K562 (cell line): ENCODE data around the gene MED22. TPM values are rescaled to one million over a fixed set of nuclear protein-coding genes. Genes with fewer than 3 reads are reported as not detected.

ENCODE experiments used
- ATAC-seq: fragments of 200-7000 bp; cut with Tn5 transposase; 3 replicates; pipeline ENCODE4 v1.9.1; 2020; ENCODE audit warnings: moderate library complexity
- BruUV-seq: library from RNA; stranded (reverse); fragments of 400-500 nt; replicated peaks from 2 replicates; lab custom pipeline; 2021; lab: Mats Ljungman, UMichigan
- CTCF ChIA-PET: fragments of 300-600 bp; formaldehyde crosslinking; extraction: SDS; loops from one replicate; lab custom pipeline; 2021; ENCODE audit warnings: low intra/inter-chr PET ratio; lab: Yijun Ruan, JAX
- POLR2A ChIA-PET: fragments of 300-600, 350-650 bp; sonication (Branson Sonifier 250); formaldehyde crosslinking; extraction: SDS; loops from one replicate; lab custom pipeline; 2021; ENCODE audit warnings: antibody characterized with exemption, inconsistent platforms; lab: Yijun Ruan, JAX
- DNase-seq, 4 experiments: peaks; one replicate each; pipeline versions ENCODE4 v3.0.0 to v3.0.0-alpha.2; 2011 to 2018; ENCODE audit warnings: low spot score in 3 of 4, mixed read lengths in 3 of 4; ENCODE audit errors: extremely low read depth in 1 of 4
- FAIRE-seq: peaks from 2 replicates; lab custom pipeline; 2011; peaks lifted over from hg19 to GRCh38; lab: Jason Lieb, UNC
- H2AFZ ChIP-seq: 2 replicates; pipeline ENCODE4 v1.6.0; 2011; ENCODE audit warnings: low read depth, low read length, control low read depth, inconsistent platforms
- H3K27ac ChIP-seq: fragments of 200-600 bp; 3 replicates; pipeline ENCODE4 v1.8.0; 2011; ENCODE audit warnings: low read depth, mild to moderate bottlenecking, control low read depth, inconsistent platforms, low read length, moderate library complexity, mixed read lengths; ENCODE audit errors: extremely low read depth
- H3K27me3 ChIP-seq, 2 experiments: fragments of 300-600 bp in 1 of 2; 2 replicates in 1 of 2; 3 replicates in 1 of 2; pipeline versions ENCODE4 v1.6.0 to v1.8.0; 2011; ENCODE audit warnings: inconsistent platforms in 2 of 2, low read length in 2 of 2, mild to moderate bottlenecking in 1 of 2, mixed read lengths in 1 of 2, moderate library complexity in 1 of 2; ENCODE audit not compliant: control insufficient read depth in 2 of 2, insufficient read depth in 2 of 2
- H3K36me3 ChIP-seq: fragments of 300-600 bp; 3 replicates; pipeline ENCODE4 v1.8.0; 2011; ENCODE audit warnings: mild to moderate bottlenecking, low read length, inconsistent platforms; ENCODE audit not compliant: control insufficient read depth, insufficient read depth
- H3K4me1 ChIP-seq, 2 experiments: fragments of 200-600 bp in 1 of 2; replicated peaks in 1 of 2; 2 replicates in 1 of 2; 3 replicates in 1 of 2; pipeline versions ENCODE4 v1.5.1 to v1.8.0; 2011; ENCODE audit warnings: inconsistent platforms in 2 of 2, low read length in 2 of 2, mild to moderate bottlenecking in 1 of 2, mixed read lengths in 1 of 2, moderate library complexity in 1 of 2; ENCODE audit not compliant: control insufficient read depth in 2 of 2, insufficient read depth in 2 of 2
- H3K4me2 ChIP-seq: 2 replicates; pipeline ENCODE4 v1.6.1; 2011; ENCODE audit warnings: low read length, control low read depth, inconsistent platforms, mixed read lengths; ENCODE audit not compliant: insufficient read depth
- H3K4me3 ChIP-seq: fragments of 200-600 bp; sonication (generic), shearing (Covaris generic); 2 replicates; pipeline ENCODE4 v1.5.1; 2016; ENCODE audit warnings: control low read depth, inconsistent platforms
- H3K79me2 ChIP-seq: fragments of 200-600 bp; 3 replicates; pipeline ENCODE4 v1.8.0; 2011; ENCODE audit warnings: low read length, inconsistent platforms; ENCODE audit not compliant: control insufficient read depth, insufficient read depth
- H3K9ac ChIP-seq, 2 experiments: 2 replicates each; pipeline versions ENCODE4 v1.6.0 to v1.6.1; 2011; ENCODE audit warnings: low read depth in 2 of 2, low read length in 2 of 2, control low read depth in 1 of 2, inconsistent platforms in 1 of 2, mild to moderate bottlenecking in 1 of 2, mixed read lengths in 1 of 2; ENCODE audit not compliant: insufficient read depth in 1 of 2
- H3K9me1 ChIP-seq: one replicate; pipeline ENCODE4 v1.6.0; 2011; ENCODE audit warnings: inconsistent platforms, mild to moderate bottlenecking, low read length, moderate library complexity; ENCODE audit not compliant: control insufficient read depth, insufficient read depth
- H3K9me3 ChIP-seq: replicated peaks from 2 replicates; pipeline ENCODE4 v1.5.1; 2011; ENCODE audit warnings: low read depth, low read length, inconsistent platforms; ENCODE audit not compliant: control insufficient read depth, insufficient read depth
- H4K20me1 ChIP-seq: replicated peaks from 2 replicates; pipeline ENCODE4 v1.6.1; 2011; ENCODE audit warnings: low read length, inconsistent platforms, mixed read lengths; ENCODE audit not compliant: control insufficient read depth, insufficient read depth
- DACH1 ChIP-seq: fragments of 450-650 bp; IDR thresholded peaks from 2 replicates; pipeline ENCODE4 v1.6.1; 2018; ENCODE audit not compliant: partially characterized antibody
- E4F1 ChIP-seq: fragments of 250-450 bp; sonication (Bioruptor Pico); IDR thresholded peaks from 2 replicates; pipeline ENCODE4 v1.5.0; 2021; ENCODE audit warnings: mild to moderate bottlenecking, borderline replicate concordance
- EGR1 ChIP-seq: fragments of 450-650 bp; conservative IDR thresholded peaks from 2 replicates; pipeline ENCODE4 v1.6.1; 2017; ENCODE audit warnings: mild to moderate bottlenecking
- KDM2B ChIP-seq: fragments of 250-450 bp; sonication (Bioruptor Pico); IDR thresholded peaks from 2 replicates; pipeline ENCODE4 v1.8.0; 2021; ENCODE audit warnings: mild to moderate bottlenecking, moderate library complexity
- MCM2 ChIP-seq: fragments of 450-650 bp; IDR thresholded peaks from 2 replicates; pipeline ENCODE4 v1.6.1; 2017; ENCODE audit warnings: low read depth, mild to moderate bottlenecking
- NR2C2 ChIP-seq, 2 experiments: fragments of 200-800 bp in 1 of 2; sonication (Bioruptor generic) in 1 of 2; sonication (generic) in 1 of 2; formaldehyde crosslinking in 1 of 2; IDR thresholded peaks; 2 replicates each; pipeline versions ENCODE4 v1.6.1 to v1.8.0; 2016 to 2022; ENCODE audit warnings: mild to moderate bottlenecking in 1 of 2, missing compliant biosample characterization in 1 of 2, missing genetic modification characterization in 1 of 2, missing genetic modification reagents in 1 of 2
- PPARD ChIP-seq: fragments of 250-450 bp; sonication (Bioruptor Pico); IDR thresholded peaks from 2 replicates; pipeline ENCODE4 v1.8.0; 2022; ENCODE audit warnings: inconsistent platforms, mild to moderate bottlenecking, moderate library complexity
- RAD21 ChIP-seq, 2 experiments: fragments of 250-450 bp in 1 of 2; fragments of 450-650 bp in 1 of 2; sonication (Bioruptor Pico) in 1 of 2; formaldehyde crosslinking in 1 of 2; IDR thresholded peaks in 1 of 2; conservative IDR thresholded peaks in 1 of 2; 2 replicates each; pipeline versions ENCODE4 v1.4.0 to v1.8.0; 2020 to 2022; ENCODE audit warnings: mild to moderate bottlenecking in 2 of 2, moderate library complexity in 1 of 2
- RFX7 ChIP-seq: fragments of 250-450 bp; sonication (Bioruptor Pico); IDR thresholded peaks from 2 replicates; pipeline ENCODE4 v1.5.1; 2021; ENCODE audit warnings: mild to moderate bottlenecking
- SIN3A ChIP-seq, 2 experiments: fragments of 150-350 bp in 1 of 2; IDR thresholded peaks; 2 replicates each; pipeline ENCODE4 v1.6.1; 2011 to 2016; ENCODE audit warnings: borderline replicate concordance in 2 of 2, low read depth in 2 of 2, low read length in 2 of 2, mild to moderate bottlenecking in 2 of 2, moderate library complexity in 2 of 2; ENCODE audit not compliant: control insufficient read depth in 1 of 2
- SRF ChIP-seq, 2 experiments: fragments of 250-450, 450-650 bp in 1 of 2; sonication (Bioruptor Pico) in 1 of 2; sonication (generic) in 1 of 2; formaldehyde crosslinking; IDR thresholded peaks; 2 replicates each; pipeline versions ENCODE4 v1.5.0 to v1.5.1; 2020 to 2022; ENCODE audit warnings: mild to moderate bottlenecking in 1 of 2, missing genetic modification reagents in 1 of 2
- TGIF2 ChIP-seq: sonication (generic); formaldehyde crosslinking; IDR thresholded peaks from 2 replicates; pipeline ENCODE4 v1.8.1; 2022; ENCODE audit warnings: mild to moderate bottlenecking, missing genetic modification reagents, moderate library complexity
- THRA ChIP-seq: fragments of 450-650 bp; IDR thresholded peaks from 2 replicates; pipeline ENCODE4 v1.6.1; 2017; ENCODE audit warnings: mild to moderate bottlenecking, moderate library complexity
- ZNF384 ChIP-seq: IDR thresholded peaks from 2 replicates; pipeline ENCODE4 v1.6.1; 2012; ENCODE audit warnings: low read depth, low read length, improper control_type of control experiment
- WGBS: fragments of 100-300 bp; shearing (Covaris generic); methylation state at CpG from one replicate; pipeline ENCODE4 v1.1.6; 2016; ENCODE audit warnings: low coverage, mixed read lengths; ENCODE audit not compliant: insufficient coverage; ENCODE audit errors: missing lambda C conversion rate; 5-methylcytosine and 5-hydroxymethylcytosine counted together
- in situ Hi-C: fragments of 300-500 bp; cut with MboI; formaldehyde crosslinking; loops from 4 replicates; pipeline ENCODE4 v1.15.0; 2018; ENCODE audit warnings: inconsistent platforms, mixed read lengths
- intact Hi-C: fragments of 100-400 bp; cut with micrococcal nuclease; formaldehyde crosslinking; loops from 2 replicates; pipeline ENCODE4 v1.14.2; 2022
- polyA plus RNA-seq, 8 experiments: library from polyadenylated mRNA; depleted of rRNA in 4 of 8; stranded (reverse) in 5 of 8; unstranded in 3 of 8; fragments of >200 nt; fragmentation: Nextera tagmentation in 2 of 8; fragmentation: Illumina TruSeq in 1 of 8; extraction: Ambion mirVana in 2 of 8; extraction: Trizol in 1 of 8; gene quantifications; 2 replicates each; pipeline versions ENCODE4 v1.2.1 to v1.2.3, GENCODE V29; 2011 to 2014; ENCODE audit warnings: inconsistent platforms in 1 of 8, missing spikeins in 1 of 8
- total RNA-seq, 7 experiments: library from RNA; depleted of rRNA in 6 of 7; stranded (reverse); fragments of >200 nt in 6 of 7; fragmentation: Illumina TruSeq in 2 of 7; extraction: Trizol in 2 of 7; gene quantifications; 2 replicates each; pipeline versions ENCODE4 v1.2.1 to v1.2.3, GENCODE V29; 2011 to 2021; ENCODE audit warnings: low replicate concordance in 1 of 7
- TF ChIP-seq, protein P1 (sequence below), 2 experiments: IDR thresholded peaks; 2 replicates each; pipeline ENCODE4 v1.6.1; 2012; ENCODE audit warnings: improper control_type of control experiment in 2 of 2, low read depth in 2 of 2, low read length in 2 of 2, borderline replicate concordance in 1 of 2

MED22 gene
- total and polyA plus RNA-seq, 9 of the 15 experiments (the other 6 are each of a cell fraction or from before 2014, with no cell fraction given), result 0.73 to 35.6 (median 22.3) TPM

- peak in 3 of 4 experiments; percentile 61 to 83 (median 82) for DNase-seq
- TF ChIP-seq THRA (no peak), ZNF384 (0 out of 2 replicates have a peak, but pooled peaks have one; percentile 38), RFX7 (CRISPR knock-in tag) (no peak), NR2C2 (CRISPR knock-in tag; IDR thresholded peaks at IDR 0.05) (no peak), NR2C2 (tag; IDR thresholded peaks at IDR 0.05) (peak; percentile 43; the same call in 1 of the 2 replicates), MCM2 (no peak), TGIF2 (CRISPR knock-in tag) (no peak), SIN3A (IDR thresholded peaks at IDR 0.05; ENCODE audit: borderline replicate concordance in 2 of 2, control insufficient read depth in 1 of 2, low read depth in 2 of 2, low read length in 2 of 2) (0 out of 4 replicates have a peak, but pooled peaks of 1 of the 2 experiments have one; percentile 10), SRF (CRISPR knock-in tag; IDR thresholded peaks at IDR 0.05) (no peak), RAD21 (CRISPR knock-in tag; conservative IDR thresholded peaks at IDR 0.05 in 1 of 2, IDR thresholded peaks at IDR 0.05 in 1 of 2) (0 out of 4 replicates have a peak, but pooled peaks of 1 of the 2 experiments have one; percentile 3), EGR1 (peak; percentile 82), PPARD (no peak), KDM2B (CRISPR knock-in tag) (peak; percentile 43; the same call in 1 of the 2 replicates), E4F1 (CRISPR knock-in tag) (no peak), DACH1 (no peak)
- TF ChIP-seq, protein P1, sequence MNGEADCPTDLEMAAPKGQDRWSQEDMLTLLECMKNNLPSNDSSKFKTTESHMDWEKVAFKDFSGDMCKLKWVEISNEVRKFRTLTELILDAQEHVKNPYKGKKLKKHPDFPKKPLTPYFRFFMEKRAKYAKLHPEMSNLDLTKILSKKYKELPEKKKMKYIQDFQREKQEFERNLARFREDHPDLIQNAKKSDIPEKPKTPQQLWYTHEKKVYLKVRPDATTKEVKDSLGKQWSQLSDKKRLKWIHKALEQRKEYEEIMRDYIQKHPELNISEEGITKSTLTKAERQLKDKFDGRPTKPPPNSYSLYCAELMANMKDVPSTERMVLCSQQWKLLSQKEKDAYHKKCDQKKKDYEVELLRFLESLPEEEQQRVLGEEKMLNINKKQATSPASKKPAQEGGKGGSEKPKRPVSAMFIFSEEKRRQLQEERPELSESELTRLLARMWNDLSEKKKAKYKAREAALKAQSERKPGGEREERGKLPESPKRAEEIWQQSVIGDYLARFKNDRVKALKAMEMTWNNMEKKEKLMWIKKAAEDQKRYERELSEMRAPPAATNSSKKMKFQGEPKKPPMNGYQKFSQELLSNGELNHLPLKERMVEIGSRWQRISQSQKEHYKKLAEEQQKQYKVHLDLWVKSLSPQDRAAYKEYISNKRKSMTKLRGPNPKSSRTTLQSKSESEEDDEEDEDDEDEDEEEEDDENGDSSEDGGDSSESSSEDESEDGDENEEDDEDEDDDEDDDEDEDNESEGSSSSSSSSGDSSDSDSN (IDR thresholded peaks at IDR 0.05; ENCODE audit: borderline replicate concordance in 1 of 2, low read depth in 2 of 2, low read length in 2 of 2), result no peak
These were observed 381 bp downstream of the MED22 start for GRCh38 chr9:133347515-133347984.

More at GRCh38 chr9:133347515-133347984, 381 bp downstream of the MED22 start:
- H3K36me3 ChIP-seq, result peaks cover 77% of the 10 kb centered on the region
- FAIRE-seq (no peak), ATAC-seq (peak; percentile 71)
- peak overlapping the region; percentile 93 for H3K4me2 ChIP-seq
- under 1% methylated on average over 26 of the region's 41 CpGs for WGBS
- intact Hi-C loops, result no loop called here
- peaks cover 3% of the 10 kb centered on the region for H3K9me1 ChIP-seq
- peak overlapping the region; percentile 100 for H3K9ac ChIP-seq
- peaks cover 29% of the 10 kb centered on the region for H4K20me1 ChIP-seq
- BruUV-seq, result no TSS peak
- in situ Hi-C loops, result no loop called here
- H3K27me3 ChIP-seq, result no peaks in the 10 kb centered on the region
- peaks cover 57% of the 10 kb centered on the region for H3K79me2 ChIP-seq
- H2AFZ ChIP-seq, result peak overlapping the region; percentile 79
- ChIA-PET POLR2A (interaction anchor here (0.6 to 3.3 kb wide), 28 partner anchors 8 to 319 kb away, joined by 3 to 31 read pairs (median 4); partner anchors contain the start of genes SLC2A6, SURF1, SURF2 and SURF6), CTCF (no interaction called here)
- H3K27ac ChIP-seq, result peak overlapping the region; percentile 98
- no peaks in the 10 kb centered on the region for H3K9me3 ChIP-seq
- peaks cover 16 to 33% of the 10 kb centered on the region in 2 experiments; a peak in 4 of 5 replicates for H3K4me1 ChIP-seq
- peak overlapping the region; percentile 100 for H3K4me3 ChIP-seq
